Astrocyte (in vitro differentiated cells and primary cell): Measurements from ENCODE around the gene BAHCC1.

ENCODE experiments used
- CTCF ChIP-seq: IDR thresholded peaks from 2 replicates; pipeline ENCODE4 v1.5.1; 2011; ENCODE audit warnings: low read depth, mild to moderate bottlenecking, inconsistent platforms, low read length, moderate library complexity; ENCODE audit not compliant: insufficient read depth
- EZH2 ChIP-seq: IDR thresholded peaks from 2 replicates; pipeline ENCODE4 v1.6.1; 2012; ENCODE audit warnings: mild to moderate bottlenecking, low read length, inconsistent platforms; ENCODE audit not compliant: insufficient read depth

- TF ChIP-seq CTCF (no peak), EZH2 (no peak)
Observed at GRCh38 chr17:81503619-81504018, 108.4 kb downstream of the BAHCC1 start.
